A549 (cell line): ENCODE results near the gene PRKCE. TPM values are rescaled to one million over a fixed set of nuclear protein-coding genes. Genes with fewer than 3 reads are reported as not detected.

ENCODE experiments used
- ATAC-seq, 2 experiments: fragments of 200-7000 bp in 1 of 2; fragments of >200 bp in 1 of 2; cut with Nextera tagmentation in 1 of 2; cut with Tn5 transposase in 1 of 2; 3 replicates each; pipeline versions ENCODE4 v1.8.0 to v1.9.1; 2018 to 2020; ENCODE audit warnings: mild to moderate bottlenecking in 1 of 2, moderate library complexity in 1 of 2
- CTCF ChIA-PET: fragments of 300-600 bp; sonication (Branson Sonifier 250); formaldehyde crosslinking; extraction: SDS; loops from one replicate; lab custom pipeline; 2021; ENCODE audit warnings: antibody characterized with exemption, inconsistent platforms; lab: Yijun Ruan, JAX
- POLR2A ChIA-PET: fragments of 350-600 bp; formaldehyde crosslinking; extraction: SDS; loops from one replicate; lab custom pipeline; 2021; ENCODE audit warnings: antibody characterized with exemption, inconsistent platforms; lab: Yijun Ruan, JAX
- DNase-seq, 2 experiments: peaks; one replicate each; pipeline versions ENCODE4 v3.0.0 to v3.0.0-alpha.2; 2011 to 2016; ENCODE audit warnings: low read depth in 1 of 2, low spot score in 1 of 2
- FAIRE-seq: peaks from 2 replicates; lab custom pipeline; 2011; peaks lifted over from hg19 to GRCh38; lab: Jason Lieb, UNC
- H3K27ac ChIP-seq, 2 experiments: fragments of >200 bp; sonication (Bioruptor Twin); formaldehyde crosslinking; 3 replicates each; pipeline ENCODE4 v1.5.1; 2016 to 2017
- H3K4me1 ChIP-seq: fragments of >200 bp; sonication (Bioruptor Twin); formaldehyde crosslinking; 3 replicates; pipeline ENCODE4 v1.6.1; 2016
- H3K4me2 ChIP-seq: fragments of >200 bp; sonication (Bioruptor Twin); formaldehyde crosslinking; 3 replicates; pipeline ENCODE4 v1.6.1; 2016
- H3K4me3 ChIP-seq: fragments of >200 bp; sonication (Bioruptor Twin); formaldehyde crosslinking; 3 replicates; pipeline ENCODE4 v1.5.1; 2016
- H3K9me3 ChIP-seq: fragments of >200 bp; sonication (Bioruptor Twin); formaldehyde crosslinking; 3 replicates; pipeline ENCODE4 v1.6.1; 2016
- ATOH8 ChIP-seq: fragments of 250-450 bp; sonication (Bioruptor Pico); IDR thresholded peaks from 2 replicates; pipeline ENCODE4 v1.5.0; 2020; ENCODE audit warnings: low read depth, mild to moderate bottlenecking, moderate library complexity
- BHLHE40 ChIP-seq: IDR thresholded peaks from 2 replicates; pipeline ENCODE4 v1.6.1; 2012; ENCODE audit warnings: low read depth, low read length, inconsistent platforms
- CBX8 ChIP-seq: fragments of 200-600 bp; sonication (generic); IDR thresholded peaks from 2 replicates; pipeline ENCODE4 v1.6.1; 2016
- CHD2 ChIP-seq: fragments of 150-350 bp; IDR thresholded peaks from 2 replicates; pipeline ENCODE4 v1.6.1; 2014; ENCODE audit warnings: low read length; ENCODE audit not compliant: partially characterized antibody
- EP300 ChIP-seq, 2 experiments: fragments of >200 bp; sonication (Bioruptor Twin); formaldehyde crosslinking; IDR thresholded peaks; 2 replicates in 1 of 2; 3 replicates in 1 of 2; pipeline ENCODE4 v1.6.1; 2016 to 2017
- ESRRA ChIP-seq: fragments of 150-350 bp; IDR thresholded peaks from 2 replicates; pipeline ENCODE4 v1.6.1; 2014; ENCODE audit warnings: mild to moderate bottlenecking, low read length, borderline replicate concordance
- FOSB ChIP-seq: fragments of 250-450 bp; sonication (Bioruptor Pico); IDR thresholded peaks from 2 replicates; pipeline ENCODE4 v1.5.0; 2020; ENCODE audit warnings: mild to moderate bottlenecking, moderate library complexity
- GATA3 ChIP-seq: IDR thresholded peaks from 2 replicates; pipeline ENCODE4 v1.6.1; 2012; ENCODE audit warnings: borderline replicate concordance
- HEYL ChIP-seq: fragments of 250-450 bp; sonication (Bioruptor Pico); IDR thresholded peaks from 2 replicates; pipeline ENCODE4 v1.8.0; 2021; ENCODE audit warnings: mild to moderate bottlenecking, moderate library complexity
- JUN ChIP-seq, 2 experiments: fragments of >200 bp; sonication (Bioruptor Twin); formaldehyde crosslinking; IDR thresholded peaks; 2 replicates in 1 of 2; 3 replicates in 1 of 2; pipeline ENCODE4 v1.6.1; 2016 to 2017
- JUNB ChIP-seq: fragments of >200 bp; sonication (Bioruptor Twin); formaldehyde crosslinking; IDR thresholded peaks from 2 replicates; pipeline ENCODE4 v1.6.1; 2016
- KDM1A ChIP-seq: fragments of 200-600 bp; sonication (generic); IDR thresholded peaks from 2 replicates; pipeline ENCODE4 v1.6.1; 2016; ENCODE audit warnings: low read depth, mild to moderate bottlenecking
- KDM5A ChIP-seq: fragments of 200-600 bp; sonication (generic); IDR thresholded peaks from 2 replicates; pipeline ENCODE4 v1.6.1; 2016; ENCODE audit warnings: antibody characterized with exemption, mild to moderate bottlenecking
- MAZ ChIP-seq: fragments of 150-350 bp; IDR thresholded peaks from 2 replicates; pipeline ENCODE4 v1.6.1; 2014; ENCODE audit warnings: antibody characterized with exemption, low read depth, low read length, borderline replicate concordance
- MYC ChIP-seq: IDR thresholded peaks from 2 replicates; pipeline ENCODE4 v1.6.1; 2012; ENCODE audit warnings: mild to moderate bottlenecking, inconsistent platforms, low read length, improper control_type of control experiment, borderline replicate concordance
- NR3C1 ChIP-seq: fragments of >200 bp; sonication (Bioruptor Twin); formaldehyde crosslinking; IDR thresholded peaks from 3 replicates; pipeline ENCODE4 v1.6.1; 2017
- PHF8 ChIP-seq: fragments of 200-600 bp; sonication (generic); IDR thresholded peaks from 2 replicates; pipeline ENCODE4 v1.6.1; 2016; ENCODE audit warnings: low read depth, mild to moderate bottlenecking, antibody characterized with exemption, moderate library complexity, borderline replicate concordance
- POLR2A ChIP-seq: IDR thresholded peaks from 2 replicates; pipeline ENCODE4 v1.6.1; 2012; ENCODE audit warnings: mild to moderate bottlenecking, low read length
- POLR2AphosphoS2 ChIP-seq: conservative IDR thresholded peaks from 2 replicates; pipeline ENCODE4 v1.6.1; 2012; ENCODE audit warnings: low read length, improper control_type of control experiment, inconsistent platforms
- RAD21 ChIP-seq, 2 experiments: fragments of >200 bp in 1 of 2; sonication (Bioruptor Twin) in 1 of 2; formaldehyde crosslinking in 1 of 2; IDR thresholded peaks in 1 of 2; conservative IDR thresholded peaks in 1 of 2; 2 replicates in 1 of 2; 3 replicates in 1 of 2; pipeline ENCODE4 v1.6.1; 2012 to 2018; ENCODE audit warnings: inconsistent platforms in 1 of 2
- RARB ChIP-seq: fragments of 250-450 bp; sonication (Bioruptor Pico); IDR thresholded peaks from 2 replicates; pipeline ENCODE4 v1.8.0; 2021; ENCODE audit warnings: mild to moderate bottlenecking, moderate library complexity
- SMC3 ChIP-seq: fragments of >200 bp; sonication (Bioruptor Twin); formaldehyde crosslinking; IDR thresholded peaks from 3 replicates; pipeline ENCODE4 v1.6.1; 2018; ENCODE audit warnings: inconsistent platforms
- TP53 ChIP-seq: fragments of 250-450 bp; sonication (Bioruptor Pico); IDR thresholded peaks from 2 replicates; pipeline ENCODE4 v1.5.0; 2021; ENCODE audit warnings: mild to moderate bottlenecking, moderate library complexity
- USF2 ChIP-seq: fragments of 450-650 bp; IDR thresholded peaks from 2 replicates; pipeline ENCODE4 v1.6.1; 2014; ENCODE audit warnings: antibody characterized with exemption
- ZFP36 ChIP-seq: fragments of 450-650 bp; IDR thresholded peaks from 2 replicates; pipeline ENCODE4 v1.6.1; 2014; ENCODE audit warnings: borderline replicate concordance; ENCODE audit not compliant: partially characterized antibody
- ZSCAN20 ChIP-seq: fragments of 250-450 bp; sonication (Bioruptor Pico); IDR thresholded peaks from 2 replicates; pipeline ENCODE4 v1.8.0; 2022; ENCODE audit warnings: mild to moderate bottlenecking, moderate library complexity
- WGBS: methylation state at CpG from one replicate; pipeline ENCODE4 v1.1.6; 2017; ENCODE audit errors: missing lambda C conversion rate; 5-methylcytosine and 5-hydroxymethylcytosine counted together
- polyA plus RNA-seq, 4 experiments: library from polyadenylated mRNA; depleted of rRNA in 3 of 4; stranded (reverse); fragments of >200 nt; fragmentation: RNase III in 1 of 4; extraction: RNeasy Plus Mini Kit Qiagen cat#74134 plus additional on column Dnase treatment in 1 of 4; gene quantifications; 2 replicates in 3 of 4; 3 replicates in 1 of 4; pipeline ENCODE4 v1.2.3, GENCODE V29; 2011 to 2017
- TF ChIP-seq, protein P1 (sequence below): fragments of >200 bp; sonication (Bioruptor Twin); formaldehyde crosslinking; IDR thresholded peaks from 3 replicates; pipeline ENCODE4 v1.5.1; 2016
- TF ChIP-seq, protein P2 (sequence below): fragments of 250-450 bp; sonication (Bioruptor Pico); IDR thresholded peaks from 2 replicates; pipeline ENCODE4 v1.5.0; 2021; ENCODE audit warnings: mild to moderate bottlenecking, moderate library complexity, borderline replicate concordance
- TF ChIP-seq, protein P3 (sequence below): IDR thresholded peaks from 2 replicates; pipeline ENCODE4 v1.6.1; 2012; ENCODE audit warnings: low read depth, borderline replicate concordance

PRKCE gene
- polyA plus RNA-seq, 2 of the 4 experiments (the other 2 are of a cell fraction) = 11.5 to 12.0 TPM

DNA sequence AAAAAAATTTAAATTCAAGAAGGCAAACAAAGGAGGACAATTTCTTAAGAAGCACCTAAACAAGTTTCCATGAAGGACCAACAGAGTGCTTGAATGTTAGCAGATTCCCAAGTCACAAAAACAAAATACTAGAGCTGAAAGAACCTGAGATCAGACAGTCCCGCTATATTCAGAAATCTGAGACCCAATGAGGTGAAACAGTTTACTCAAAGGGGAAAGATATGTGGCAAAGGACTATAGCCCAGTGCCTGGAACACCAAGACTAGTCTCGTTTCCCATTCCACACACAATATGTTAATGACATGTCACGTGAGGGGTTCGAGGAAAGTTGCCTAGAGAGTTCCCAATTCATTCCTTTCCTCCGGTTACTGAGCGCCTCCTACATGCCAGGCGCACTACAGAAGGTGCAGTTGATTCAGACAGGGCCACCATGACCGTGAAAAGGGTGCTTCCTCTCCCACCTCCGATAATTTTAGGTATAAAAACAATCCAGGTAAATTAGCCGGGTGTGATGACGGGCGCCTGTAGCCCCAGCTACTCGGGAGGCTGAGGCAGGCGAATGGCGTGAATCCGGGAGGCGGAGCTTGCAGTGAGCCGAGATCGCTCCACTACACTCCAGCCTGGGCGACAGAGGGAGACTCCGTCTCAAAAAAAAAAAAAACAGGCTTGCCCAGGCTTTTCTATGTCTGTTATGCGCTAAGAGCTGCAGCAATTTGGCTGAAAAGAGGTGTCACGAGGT is 41.0 kb upstream of the PRKCE start (continued):
- TF ChIP-seq CHD2 (no peak), GATA3 (no peak), MYC (no peak), FOSB (no peak), ZSCAN20 (no peak), JUN (IDR thresholded peaks at IDR 0.05) (no peak; a peak in 1 of 5 replicates), RAD21 (conservative IDR thresholded peaks at IDR 0.05 in 1 of 2, IDR thresholded peaks at IDR 0.05 in 1 of 2) (peak in 1 of 2 experiments; percentile 30; a peak in 2 of 5 replicates), CBX8 (no peak), MAZ (no peak), POLR2AphosphoS2 (no peak), BHLHE40 (peak; percentile 61; the same call in 1 of the 2 replicates), NR3C1 (no peak), ZFP36 (no peak), PHF8 (no peak), EP300 (IDR thresholded peaks at IDR 0.05) (no peak), RARB (CRISPR knock-in tag) (no peak), KDM5A (peak; percentile 72; the same call in 1 of the 2 replicates), ESRRA (no peak), HEYL (CRISPR knock-in tag) (no peak)
- TF ChIP-seq, protein P1, sequence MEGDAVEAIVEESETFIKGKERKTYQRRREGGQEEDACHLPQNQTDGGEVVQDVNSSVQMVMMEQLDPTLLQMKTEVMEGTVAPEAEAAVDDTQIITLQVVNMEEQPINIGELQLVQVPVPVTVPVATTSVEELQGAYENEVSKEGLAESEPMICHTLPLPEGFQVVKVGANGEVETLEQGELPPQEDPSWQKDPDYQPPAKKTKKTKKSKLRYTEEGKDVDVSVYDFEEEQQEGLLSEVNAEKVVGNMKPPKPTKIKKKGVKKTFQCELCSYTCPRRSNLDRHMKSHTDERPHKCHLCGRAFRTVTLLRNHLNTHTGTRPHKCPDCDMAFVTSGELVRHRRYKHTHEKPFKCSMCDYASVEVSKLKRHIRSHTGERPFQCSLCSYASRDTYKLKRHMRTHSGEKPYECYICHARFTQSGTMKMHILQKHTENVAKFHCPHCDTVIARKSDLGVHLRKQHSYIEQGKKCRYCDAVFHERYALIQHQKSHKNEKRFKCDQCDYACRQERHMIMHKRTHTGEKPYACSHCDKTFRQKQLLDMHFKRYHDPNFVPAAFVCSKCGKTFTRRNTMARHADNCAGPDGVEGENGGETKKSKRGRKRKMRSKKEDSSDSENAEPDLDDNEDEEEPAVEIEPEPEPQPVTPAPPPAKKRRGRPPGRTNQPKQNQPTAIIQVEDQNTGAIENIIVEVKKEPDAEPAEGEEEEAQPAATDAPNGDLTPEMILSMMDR = peak; percentile 56
- TF ChIP-seq, protein P2, sequence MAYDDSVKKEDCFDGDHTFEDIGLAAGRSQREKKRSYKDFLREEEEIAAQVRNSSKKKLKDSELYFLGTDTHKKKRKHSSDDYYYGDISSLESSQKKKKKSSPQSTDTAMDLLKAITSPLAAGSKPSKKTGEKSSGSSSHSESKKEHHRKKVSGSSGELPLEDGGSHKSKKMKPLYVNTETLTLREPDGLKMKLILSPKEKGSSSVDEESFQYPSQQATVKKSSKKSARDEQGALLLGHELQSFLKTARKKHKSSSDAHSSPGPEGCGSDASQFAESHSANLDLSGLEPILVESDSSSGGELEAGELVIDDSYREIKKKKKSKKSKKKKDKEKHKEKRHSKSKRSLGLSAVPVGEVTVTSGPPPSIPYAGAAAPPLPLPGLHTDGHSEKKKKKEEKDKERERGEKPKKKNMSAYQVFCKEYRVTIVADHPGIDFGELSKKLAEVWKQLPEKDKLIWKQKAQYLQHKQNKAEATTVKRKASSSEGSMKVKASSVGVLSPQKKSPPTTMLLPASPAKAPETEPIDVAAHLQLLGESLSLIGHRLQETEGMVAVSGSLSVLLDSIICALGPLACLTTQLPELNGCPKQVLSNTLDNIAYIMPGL (CRISPR knock-in tag) = no peak; the same call in 1 of the 2 replicates

GRCh38 chr2:45611020-45611859 is 40.2 kb upstream of the PRKCE start, which contains the start of gene SRBD1:
SRBD1 (minus strand) TSS chr2:45611267; CDS start chr2:45605441, 5,826 bp downstream.
- H3K4me3 ChIP-seq = peak within 1 kb of the TSS; percentile 76
- H3K4me2 ChIP-seq = peak within 1 kb of the TSS; percentile 87
- CTCF ChIA-PET = interaction anchor here (0.7 to 2.4 kb wide), 7 partner anchors 15 to 1201 kb away, joined by 3 to 13 read pairs (median 4); no protein-coding TSS in a partner anchor
- peak; percentile 51 for FAIRE-seq
- peak within 1 kb of the TSS; percentile 87 to 89 for H3K27ac ChIP-seq
- ATAC-seq = peak; percentile 97 to 98
- 2% methylated on average over 44 of the region's 44 CpGs for WGBS
- no peaks in the 10 kb centered on the region for H3K9me3 ChIP-seq
- DNase-seq = peak; percentile 87 to 97
- POLR2A ChIA-PET = interaction anchor here (0.6 to 1.1 kb wide), 5 partner anchors 26 to 381 kb away, joined by 3 to 5 read pairs (median 3); partner anchors contain the start of gene PRKCE
- peaks cover 37% of the 10 kb centered on the region for H3K4me1 ChIP-seq
- TF ChIP-seq SMC3 = no peak
- TF ChIP-seq KDM1A = no peak
- TF ChIP-seq, protein P1 = no peak
- peak in 1 of 2 experiments; percentile 93; a peak in 4 of 5 replicates for TF ChIP-seq JUN (IDR thresholded peaks at IDR 0.05)
- TF ChIP-seq, protein P3, sequence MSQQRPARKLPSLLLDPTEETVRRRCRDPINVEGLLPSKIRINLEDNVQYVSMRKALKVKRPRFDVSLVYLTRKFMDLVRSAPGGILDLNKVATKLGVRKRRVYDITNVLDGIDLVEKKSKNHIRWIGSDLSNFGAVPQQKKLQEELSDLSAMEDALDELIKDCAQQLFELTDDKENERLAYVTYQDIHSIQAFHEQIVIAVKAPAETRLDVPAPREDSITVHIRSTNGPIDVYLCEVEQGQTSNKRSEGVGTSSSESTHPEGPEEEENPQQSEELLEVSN = peak; percentile 90; the same call in 1 of the 2 replicates
- peak; percentile 81 for TF ChIP-seq POLR2A
- TF ChIP-seq USF2 = no peak
- no peak for TF ChIP-seq JUNB
- TF ChIP-seq TP53 (CRISPR knock-in tag) = no peak
- TF ChIP-seq MYC = no peak
- no peak for TF ChIP-seq ATOH8
- peak; percentile 47; the same call in 1 of the 2 replicates for TF ChIP-seq KDM5A
